Fibroblast of the aortic adventitia (primary cell): ENCODE data around the gene PRR19. TPM values are rescaled to one million over a fixed set of nuclear protein-coding genes. Genes with fewer than 3 reads are reported as not detected.
A peak's percentile ranks its signal among the peaks of the same experiment; 100 is the strongest.

Experiments
- DNase-seq: peaks from one replicate; pipeline ENCODE4 v3.0.0-alpha.2; 2010; ENCODE audit warnings: low read depth
- H3K4me3 ChIP-seq: 2 replicates; pipeline ENCODE4 v1.5.1; 2011; ENCODE audit warnings: low read depth, mild to moderate bottlenecking, control low read depth, low read length, moderate library complexity
- CTCF ChIP-seq: IDR thresholded peaks from 2 replicates; pipeline ENCODE4 v1.5.1; 2011; ENCODE audit warnings: mild to moderate bottlenecking, low read length, control low read depth, inconsistent platforms; ENCODE audit not compliant: insufficient read depth
- total RNA-seq: library from RNA; depleted of rRNA; stranded (reverse); fragments of >200 nt; gene quantifications from 2 replicates; pipeline ENCODE4 v1.2.3, GENCODE V29; 2012; ENCODE audit warnings: low replicate concordance

PRR19 gene
- total RNA-seq, 1 donor: 1.1 TPM

GRCh38 chr19:42292963-42293362 is 9.0 kb upstream of the PRR19 start:
- no peak overlapping the region for H3K4me3 ChIP-seq
- no peak for DNase-seq
- TF ChIP-seq CTCF: no peak

- no peak overlapping the region for H3K4me3 ChIP-seq
- no peak for DNase-seq
- TF ChIP-seq CTCF: no peak
Measured at GRCh38 chr19:42293540-42293939, 8.4 kb upstream of the PRR19 start.

- no peak for DNase-seq
- TF ChIP-seq CTCF: no peak
- H3K4me3 ChIP-seq: no peak overlapping the region
Measured at GRCh38 chr19:42293948-42294347, 8.0 kb upstream of the PRR19 start.

GRCh38 chr19:42294471-42295137 is 7.3 kb upstream of the PRR19 start:
- no peak for DNase-seq
- TF ChIP-seq CTCF: no peak
- H3K4me3 ChIP-seq: no peak overlapping the region

GRCh38 chr19:42295342-42295741 is 6.6 kb upstream of the PRR19 start:
- H3K4me3 ChIP-seq: no peak overlapping the region
- no peak for DNase-seq
- no peak for TF ChIP-seq CTCF

- no peak overlapping the region for H3K4me3 ChIP-seq
- peak; percentile 97 for TF ChIP-seq CTCF
- DNase-seq: peak; percentile 58
Measured at GRCh38 chr19:42295831-42296525, 6.0 kb upstream of the PRR19 start.
